Activated gamma-delta T cell treated with anti-CD3 and anti-CD28 coated beads, Interleukin-2, amount 50 U/mL, for 16 hours (primary cell): Measurements from ENCODE around the gene GSTP1.
"Not testable (repeated sequence)": the region's sequence is repeated elsewhere in the genome, so short reads cannot be mapped to it uniquely, and the experiment has no call there.

Experiments used
- DNase-seq: peaks from one replicate; pipeline ENCODE4 v3.0.0-alpha.2; 2020; ENCODE audit warnings: low read depth

The GSTP1 gene

DNA sequence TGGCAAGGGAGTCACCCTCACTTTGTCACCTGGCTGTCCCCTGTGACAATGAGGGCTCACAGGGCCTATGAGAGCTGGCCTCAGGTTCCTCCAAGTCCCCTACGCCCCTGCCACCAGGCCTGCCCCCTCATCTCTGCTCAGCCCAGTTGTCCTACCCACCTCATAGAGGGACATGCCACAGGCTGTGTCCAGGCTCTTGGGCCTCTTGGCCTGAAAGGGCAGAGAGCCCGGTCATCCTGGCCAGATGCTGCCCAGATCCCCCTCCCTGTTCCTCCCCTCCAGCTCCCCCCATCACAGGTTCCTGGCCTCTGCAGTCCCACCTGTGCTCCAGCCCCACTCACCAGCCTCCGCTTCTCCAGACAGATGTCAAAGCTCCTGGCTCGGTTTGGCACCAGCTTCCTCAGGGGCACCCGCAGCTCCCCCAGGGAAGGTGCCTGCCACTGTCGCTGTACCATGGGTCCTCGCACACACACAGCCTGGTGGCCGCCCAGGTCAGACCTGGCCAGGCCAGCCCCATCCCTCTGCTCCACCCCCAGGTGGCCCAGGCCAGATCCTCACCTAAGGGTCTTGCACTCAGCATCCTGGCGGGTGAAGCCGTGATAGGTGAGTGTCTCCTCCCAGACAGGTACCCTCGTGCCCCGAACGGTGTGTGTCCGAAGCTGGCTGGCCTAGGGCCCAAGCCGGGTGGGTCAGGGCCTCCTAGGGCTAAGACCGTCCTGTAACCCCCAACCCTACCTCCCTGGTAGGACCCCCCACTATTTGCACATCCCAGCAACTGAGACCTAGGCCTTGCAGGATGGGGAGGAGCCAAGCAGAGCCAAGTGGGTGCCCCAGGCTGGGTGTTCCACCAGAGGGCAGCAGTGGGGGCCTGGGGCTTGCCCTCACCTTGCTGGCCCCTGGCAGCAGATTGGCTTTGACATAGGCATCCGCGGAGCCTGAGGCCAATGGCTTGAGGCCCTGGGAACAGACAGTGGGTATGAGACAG, 31.4 kb downstream of the GSTP1 start:
- DNase-seq = no peak

DNA sequence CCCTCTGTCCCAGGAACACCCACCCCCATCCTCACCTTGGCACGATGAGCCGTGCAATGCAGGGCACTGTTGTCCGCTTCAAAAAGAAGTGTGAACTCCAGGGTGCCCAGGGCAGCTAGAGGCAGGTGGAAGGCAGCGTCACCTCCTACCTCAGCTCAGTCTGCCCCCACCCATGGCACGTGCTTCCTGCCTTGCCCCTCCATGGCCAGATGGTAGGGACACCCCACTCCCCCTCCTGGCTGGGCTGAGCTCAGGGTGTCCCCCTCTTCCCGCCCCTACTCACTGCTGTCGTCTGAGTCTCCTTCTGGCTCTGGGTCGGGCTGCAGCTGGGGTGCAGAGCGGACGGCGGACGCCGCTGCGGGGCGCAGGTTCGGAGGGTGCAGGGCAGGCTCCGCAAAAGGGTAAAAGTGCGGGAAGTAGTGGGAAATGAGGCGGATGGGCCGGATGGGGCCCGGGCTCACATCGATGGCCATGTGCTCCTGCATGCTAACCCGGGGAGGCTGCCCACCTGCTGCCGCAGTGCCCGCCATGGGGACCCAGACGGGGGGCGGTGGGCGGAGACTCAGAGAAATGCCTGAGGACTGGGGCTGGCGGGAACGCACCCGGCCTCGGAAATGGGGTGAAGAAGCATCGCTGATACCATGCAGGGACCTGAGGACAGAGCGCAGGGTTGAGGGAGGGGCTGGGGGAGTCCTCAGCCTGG, 32.3 kb downstream of the GSTP1 start:
- DNase-seq = no peak

DNA sequence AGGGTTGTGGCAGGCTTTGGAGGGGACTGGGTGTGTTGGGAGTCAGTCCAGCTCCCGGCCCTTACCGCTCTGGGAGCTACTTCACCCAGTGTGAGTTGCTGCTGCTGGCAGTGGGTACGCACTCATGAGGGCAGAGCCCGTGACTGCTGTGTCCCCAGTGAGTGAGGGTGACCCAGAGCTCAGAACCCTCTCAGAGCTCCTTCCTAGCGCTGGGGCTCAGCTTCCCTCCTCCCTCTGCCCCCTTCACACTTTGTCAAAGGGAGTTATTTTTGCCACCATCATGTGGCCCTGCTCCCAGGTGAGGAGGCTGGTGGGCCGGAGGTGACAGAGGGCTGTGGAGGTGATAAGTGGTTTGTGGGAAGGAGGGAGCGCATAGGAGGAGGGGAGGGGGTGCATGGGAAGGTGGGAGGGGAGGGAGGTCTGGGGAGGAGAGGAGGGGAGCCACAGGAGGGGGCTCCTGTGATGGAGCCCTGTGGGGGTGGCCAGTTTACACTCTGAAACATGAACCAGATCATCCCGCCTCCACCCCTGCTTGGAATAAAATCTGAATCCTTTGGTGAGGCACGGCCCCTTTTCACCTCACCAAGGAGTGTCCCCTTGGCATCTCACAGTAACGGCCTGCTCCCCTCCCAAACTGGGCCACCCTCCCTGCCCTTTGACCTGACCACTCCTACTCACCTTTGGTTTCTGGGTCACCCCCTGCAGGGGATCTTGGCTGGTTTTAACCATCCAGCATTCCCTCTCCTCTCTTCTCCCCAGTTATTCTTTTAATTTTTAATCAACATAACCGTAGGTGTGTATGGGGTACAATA, 33.0 kb downstream of the GSTP1 start:
- DNase-seq = no peak

DNA sequence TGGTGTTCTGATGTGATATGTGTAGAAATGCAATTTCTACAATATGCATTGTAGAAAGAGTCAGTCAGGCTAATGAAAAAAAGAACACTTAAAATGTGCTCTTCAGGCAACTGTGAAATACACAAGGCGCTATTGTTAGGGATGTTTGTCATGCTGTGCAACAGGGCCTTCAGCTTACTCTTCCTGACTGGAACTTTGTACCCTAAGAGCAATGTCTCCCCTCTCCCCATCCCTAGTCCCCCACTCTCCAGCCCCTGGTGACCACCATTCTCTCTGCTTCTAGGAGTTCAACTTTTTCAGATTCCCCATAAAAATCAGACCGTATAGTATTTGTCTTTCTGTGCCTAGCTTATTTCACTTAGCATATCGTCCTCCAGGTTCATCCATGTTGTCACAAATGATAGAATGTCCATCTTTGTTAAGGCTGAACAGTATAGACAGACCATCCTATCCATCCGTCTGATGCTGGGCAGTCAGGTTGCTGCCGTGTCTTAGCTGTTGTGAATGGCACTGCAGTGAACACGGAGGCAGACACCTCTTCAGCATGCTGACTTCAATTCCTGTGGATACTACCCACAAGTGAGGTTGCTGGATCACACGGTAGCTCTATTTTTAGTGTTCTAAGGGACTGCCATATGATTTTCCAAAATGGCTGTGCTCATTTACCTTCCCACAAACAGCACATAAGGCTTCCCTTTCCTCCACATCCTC, 33.8 kb downstream of the GSTP1 start:
- no peak for DNase-seq

DNA sequence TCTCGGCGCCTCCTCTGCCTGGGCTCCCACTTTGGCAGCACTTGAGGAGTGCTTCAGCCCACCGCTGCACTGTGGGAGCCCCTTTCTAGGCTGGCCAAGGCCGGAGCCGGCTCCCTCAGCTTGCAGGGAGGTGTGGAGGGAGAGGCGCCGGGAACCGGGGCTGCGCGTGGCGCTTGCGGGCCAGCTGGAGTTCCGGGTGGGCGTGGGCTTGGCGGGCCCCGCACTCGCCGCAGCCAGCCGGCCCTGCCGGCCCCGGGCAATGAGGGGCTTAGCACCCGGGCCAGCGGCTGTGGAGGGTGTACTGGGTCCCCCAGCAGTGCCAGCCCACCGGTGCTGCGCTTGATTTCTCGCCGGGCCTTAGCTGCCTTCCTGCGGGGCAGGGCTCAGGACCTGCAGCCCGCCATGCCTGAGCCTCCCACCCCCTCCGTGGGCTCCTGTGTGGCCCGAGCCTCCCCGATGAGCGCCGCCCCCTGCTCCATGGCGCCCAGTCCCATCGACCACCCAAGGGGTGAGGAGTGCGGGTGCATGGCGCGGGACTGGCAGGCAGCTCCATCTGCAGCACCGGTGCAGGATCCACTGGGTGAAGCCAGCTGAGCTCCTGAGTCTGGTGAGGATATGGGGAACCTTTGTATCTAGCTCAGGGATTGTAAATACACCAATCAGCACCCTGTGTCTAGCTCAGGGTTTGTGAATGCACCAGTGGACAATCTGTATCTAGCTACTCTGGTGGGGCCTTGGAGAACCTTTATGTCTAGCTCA, 35.5 kb downstream of the GSTP1 start:
- DNase-seq = not testable (repeated sequence)

DNA sequence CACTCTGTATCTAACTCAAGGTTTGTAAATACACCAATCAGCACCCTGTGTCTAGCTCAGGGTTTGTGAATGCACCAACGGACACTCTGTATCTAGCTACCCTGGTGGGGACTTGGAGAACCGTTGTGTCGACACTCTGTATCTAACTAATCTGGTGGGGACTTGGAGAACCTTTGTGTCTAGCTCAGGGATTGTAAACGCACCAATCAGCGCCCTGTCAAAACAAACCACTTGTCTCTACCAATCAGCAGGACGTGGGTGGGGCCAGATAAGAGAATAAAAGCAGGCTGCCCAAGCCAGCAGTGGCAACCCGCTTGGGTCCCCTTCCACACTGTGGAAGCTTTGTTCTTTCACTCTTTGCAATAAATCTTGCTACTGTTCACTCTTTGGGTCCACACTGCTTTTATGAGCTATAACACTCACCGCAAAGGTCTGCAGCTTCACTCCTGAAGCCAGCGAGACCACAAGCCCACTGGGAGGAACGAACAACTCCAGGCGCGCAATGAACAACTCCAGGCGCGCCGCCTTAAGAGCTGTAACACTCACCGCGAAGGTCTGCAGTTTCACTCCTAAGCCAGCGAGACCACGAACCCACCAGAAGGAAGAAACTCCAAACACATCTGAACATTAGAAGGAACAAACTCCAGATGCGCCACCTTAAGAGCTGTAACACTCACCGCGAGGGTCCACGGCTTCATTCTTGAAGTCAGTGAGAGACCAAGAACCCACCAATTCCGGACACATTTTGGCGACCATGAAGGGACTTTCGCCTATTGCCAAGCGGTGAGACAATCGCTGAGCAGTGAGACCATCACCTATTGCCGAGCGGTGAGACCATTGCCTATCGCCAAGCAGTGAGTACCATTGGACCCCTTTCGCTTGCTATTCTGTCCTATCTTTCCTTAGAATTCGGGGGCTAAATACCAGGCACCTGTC, 36.3 kb downstream of the GSTP1 start:
- DNase-seq = not testable (repeated sequence)

DNA sequence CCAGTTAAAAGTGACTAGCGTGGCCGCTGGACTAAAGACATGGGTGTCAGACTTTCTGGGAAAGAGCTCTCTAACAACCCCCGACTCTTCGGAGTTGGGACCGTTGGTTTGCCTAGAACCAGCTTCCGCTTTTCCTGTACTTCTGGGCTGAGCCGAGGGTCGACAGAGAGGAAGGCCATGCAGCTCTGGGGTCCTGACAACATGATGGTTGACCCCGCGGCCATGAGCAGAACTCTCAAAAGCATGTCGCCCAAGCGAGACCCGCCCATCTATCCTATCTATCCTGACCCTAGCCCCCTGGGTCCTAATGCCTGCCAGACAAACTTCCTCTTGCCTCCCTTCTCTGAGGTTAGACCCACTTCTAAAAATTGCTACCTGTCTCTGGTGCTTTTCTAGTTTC, 37.0 kb downstream of the GSTP1 start:
- DNase-seq = not testable (repeated sequence)

DNA sequence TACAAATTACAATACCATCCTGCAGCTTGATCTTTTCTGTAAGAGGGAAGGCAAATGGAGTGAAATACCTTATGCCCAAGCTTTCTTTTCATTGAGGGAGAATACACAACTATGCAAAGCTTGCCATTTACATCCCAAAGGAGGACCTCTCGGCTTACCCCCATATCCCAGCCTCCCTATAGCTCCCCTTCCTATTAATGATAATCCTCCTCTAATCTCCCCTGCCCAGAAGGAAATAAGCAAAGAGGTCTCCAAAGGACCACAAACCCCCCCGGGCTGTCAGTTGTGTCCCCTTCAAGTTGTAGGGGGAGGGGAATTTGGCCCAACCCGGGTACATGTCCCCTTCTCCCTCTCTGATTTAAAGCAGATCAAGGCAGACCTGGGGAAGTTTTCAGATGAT, 38.3 kb downstream of the GSTP1 start:
- DNase-seq = not testable (repeated sequence)

DNA sequence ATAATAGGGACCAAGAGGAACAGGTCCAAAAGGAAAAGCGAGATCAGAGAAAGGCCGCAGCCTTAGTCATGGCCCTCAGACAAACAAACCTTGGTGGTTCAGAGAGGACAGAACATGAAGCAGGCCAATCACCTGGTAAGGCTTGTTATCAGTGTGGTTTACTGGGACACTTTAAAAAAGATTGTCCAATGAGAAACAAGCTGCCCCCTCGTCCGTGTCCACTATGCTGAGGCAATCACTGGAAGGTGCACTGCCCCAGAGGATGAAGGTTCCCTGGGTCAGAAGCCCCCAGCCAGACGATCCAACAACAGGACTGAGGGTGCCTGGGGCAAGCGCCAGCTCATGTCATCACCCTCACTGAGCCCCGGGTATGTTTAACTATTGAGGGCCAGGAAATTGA, 39.3 kb downstream of the GSTP1 start:
- not testable (repeated sequence) for DNase-seq

DNA sequence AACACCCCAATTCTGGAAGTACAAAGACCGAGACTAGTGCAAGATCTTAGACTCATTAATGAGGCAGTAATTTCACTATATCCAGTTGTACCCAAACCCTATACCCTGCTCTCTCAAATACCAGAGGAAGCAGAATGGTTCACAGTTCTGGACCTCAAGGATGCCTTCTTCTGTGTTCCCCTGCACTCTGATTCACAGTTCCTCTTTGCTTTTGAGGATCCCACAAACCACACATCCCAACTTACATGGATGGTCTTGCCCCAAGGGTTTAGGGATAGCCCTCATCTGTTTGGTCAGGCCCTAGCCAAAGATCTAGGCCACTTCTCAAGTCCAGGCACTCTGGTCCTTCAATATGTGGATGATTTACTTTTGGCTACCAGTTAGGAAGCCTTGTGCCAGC, 40.2 kb downstream of the GSTP1 start:
- not testable (repeated sequence) for DNase-seq

DNA sequence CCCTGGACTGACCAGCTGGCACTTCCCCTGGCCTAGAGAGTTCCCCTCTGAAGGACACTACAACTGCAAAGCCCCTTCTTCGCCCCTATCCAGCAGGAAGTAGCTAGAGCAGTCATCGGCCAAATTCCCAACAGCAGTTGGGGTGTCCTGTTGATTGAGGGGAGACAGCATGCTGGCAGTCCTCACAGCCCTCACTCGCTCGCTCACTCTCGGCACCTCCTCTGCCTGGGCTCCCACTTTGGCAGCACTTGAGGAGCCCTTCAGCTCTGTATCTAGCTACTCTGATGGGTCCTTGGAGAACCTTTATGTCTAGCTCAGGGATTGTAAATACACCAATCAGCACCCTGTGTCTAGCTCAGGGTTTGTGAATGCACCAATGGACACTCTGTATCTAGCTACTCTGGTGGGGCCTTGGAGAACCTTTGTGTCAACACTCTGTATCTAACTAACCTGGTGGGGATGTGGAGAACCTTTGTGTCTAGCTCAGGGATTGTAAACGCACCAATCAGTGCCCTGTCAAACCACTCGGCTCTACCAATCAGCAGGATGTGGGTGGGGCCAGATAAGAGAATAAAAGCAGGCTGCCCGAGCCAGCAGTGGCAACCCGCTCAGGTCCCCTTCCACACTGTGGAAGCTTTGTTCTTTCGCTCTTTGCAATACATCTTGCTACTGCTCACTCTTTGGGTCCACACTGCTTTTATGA, 42.7 kb downstream of the GSTP1 start:
- DNase-seq = not testable (repeated sequence)

DNA sequence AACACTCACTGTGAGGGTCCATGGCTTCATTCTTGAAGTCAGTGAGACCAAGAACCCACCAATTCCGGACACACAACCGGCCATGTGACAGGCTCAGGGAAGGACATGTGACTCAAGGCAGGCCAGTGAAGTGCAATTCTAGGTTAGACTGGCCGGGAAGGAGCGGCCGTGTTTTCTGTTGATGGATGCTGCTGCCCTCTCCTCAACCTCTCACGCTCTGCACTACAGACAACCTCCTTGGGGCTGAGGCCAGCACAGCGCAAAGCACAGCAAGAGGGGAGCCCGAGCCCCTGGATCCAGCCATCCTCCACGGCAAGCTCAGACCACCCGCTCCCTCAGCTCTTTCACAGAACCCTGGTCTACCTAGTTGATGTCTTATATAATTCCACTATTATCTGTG, 43.4 kb downstream of the GSTP1 start:
- DNase-seq = no peak

DNA sequence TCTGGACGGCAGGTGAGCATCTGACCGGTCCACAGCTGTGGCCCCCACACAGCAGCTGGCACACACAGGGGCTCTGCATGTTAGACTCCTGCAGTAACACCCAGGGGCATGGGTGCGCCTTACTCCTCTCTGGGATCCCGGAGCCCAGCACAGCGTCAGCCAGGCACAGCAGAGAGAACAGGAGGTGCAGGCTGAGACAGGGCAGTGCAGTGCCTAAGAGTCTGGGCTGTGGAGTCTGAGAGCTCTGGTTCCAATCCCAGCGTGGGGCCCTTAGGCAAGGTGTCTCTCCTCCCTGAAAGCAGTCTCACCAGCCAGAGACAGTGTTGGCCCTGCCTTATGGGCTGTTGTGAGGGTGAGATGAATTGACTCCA, 43.8 kb downstream of the GSTP1 start:
- DNase-seq = no peak

DNA sequence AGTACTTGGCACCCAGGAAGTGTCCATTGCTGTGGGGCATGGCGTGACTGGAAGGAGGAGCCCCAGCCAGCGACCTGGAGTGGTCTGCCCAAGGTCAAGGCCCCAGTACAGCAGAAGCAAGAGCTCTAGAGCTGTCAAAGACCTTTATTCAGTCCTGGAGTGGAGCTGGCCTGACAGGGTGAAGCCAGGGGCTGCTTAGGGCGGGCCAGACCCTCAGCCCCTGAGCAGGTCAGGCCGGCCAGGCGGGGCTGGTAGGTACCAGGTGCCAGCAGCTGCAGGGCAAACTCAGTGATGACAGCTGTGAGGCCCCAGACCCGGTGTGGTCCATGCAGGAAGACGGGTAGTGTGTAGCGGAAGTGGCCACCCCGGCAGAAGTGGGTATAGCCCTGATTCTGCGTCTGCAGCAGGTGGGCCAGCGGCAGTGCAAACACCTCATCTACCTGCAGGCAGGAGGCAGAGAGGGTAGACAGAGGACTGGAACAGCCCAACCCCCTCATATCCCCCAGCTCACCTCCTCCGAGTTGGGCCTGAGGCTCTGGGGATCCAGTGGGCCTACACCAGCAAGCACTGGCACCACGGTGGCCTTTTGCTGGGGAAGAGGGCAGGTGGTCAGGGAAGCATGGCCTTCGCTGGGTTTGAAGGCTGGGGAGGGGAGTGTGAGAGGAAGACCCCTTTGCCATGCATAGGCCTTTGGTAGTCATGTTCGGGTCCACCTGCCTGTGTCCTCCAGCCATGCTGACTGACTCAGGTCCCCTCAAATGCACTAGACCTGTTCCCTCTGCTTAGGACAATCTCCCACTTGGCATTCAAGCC, 44.4 kb downstream of the GSTP1 start:
- no peak for DNase-seq

DNA sequence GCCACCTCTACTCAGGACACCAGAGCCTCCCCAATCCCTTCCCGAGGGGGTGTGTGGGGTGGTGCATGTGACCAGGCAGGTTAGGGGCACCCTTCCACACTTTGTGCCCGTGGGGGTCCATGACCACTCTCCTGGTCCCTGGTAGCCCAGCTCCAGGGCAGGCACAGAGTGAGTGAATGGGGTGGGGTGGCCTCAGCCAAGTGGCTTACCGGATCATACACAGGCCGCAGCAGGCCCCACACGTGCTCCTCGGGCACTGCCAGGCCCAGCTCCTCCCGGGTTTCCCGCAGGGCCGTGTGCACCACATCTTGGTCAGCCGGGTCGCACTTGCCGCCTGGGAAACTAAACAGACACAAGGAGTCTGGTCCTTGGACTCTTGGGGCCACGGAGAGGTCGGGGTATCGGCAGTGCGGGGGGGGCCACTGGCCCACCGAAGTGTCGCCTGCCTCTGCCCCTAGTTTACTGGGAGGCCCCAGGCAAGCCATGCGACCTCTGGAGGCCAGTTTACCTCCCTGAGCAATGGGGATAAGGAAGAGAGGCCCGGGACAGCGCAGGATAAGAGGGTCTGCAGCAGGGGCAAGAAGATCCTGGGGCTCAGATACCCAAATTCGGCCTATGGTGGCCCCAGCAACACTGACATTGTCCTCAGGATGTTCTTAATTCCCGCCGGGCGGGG, 45.2 kb downstream of the GSTP1 start:
- DNase-seq = no peak

DNA sequence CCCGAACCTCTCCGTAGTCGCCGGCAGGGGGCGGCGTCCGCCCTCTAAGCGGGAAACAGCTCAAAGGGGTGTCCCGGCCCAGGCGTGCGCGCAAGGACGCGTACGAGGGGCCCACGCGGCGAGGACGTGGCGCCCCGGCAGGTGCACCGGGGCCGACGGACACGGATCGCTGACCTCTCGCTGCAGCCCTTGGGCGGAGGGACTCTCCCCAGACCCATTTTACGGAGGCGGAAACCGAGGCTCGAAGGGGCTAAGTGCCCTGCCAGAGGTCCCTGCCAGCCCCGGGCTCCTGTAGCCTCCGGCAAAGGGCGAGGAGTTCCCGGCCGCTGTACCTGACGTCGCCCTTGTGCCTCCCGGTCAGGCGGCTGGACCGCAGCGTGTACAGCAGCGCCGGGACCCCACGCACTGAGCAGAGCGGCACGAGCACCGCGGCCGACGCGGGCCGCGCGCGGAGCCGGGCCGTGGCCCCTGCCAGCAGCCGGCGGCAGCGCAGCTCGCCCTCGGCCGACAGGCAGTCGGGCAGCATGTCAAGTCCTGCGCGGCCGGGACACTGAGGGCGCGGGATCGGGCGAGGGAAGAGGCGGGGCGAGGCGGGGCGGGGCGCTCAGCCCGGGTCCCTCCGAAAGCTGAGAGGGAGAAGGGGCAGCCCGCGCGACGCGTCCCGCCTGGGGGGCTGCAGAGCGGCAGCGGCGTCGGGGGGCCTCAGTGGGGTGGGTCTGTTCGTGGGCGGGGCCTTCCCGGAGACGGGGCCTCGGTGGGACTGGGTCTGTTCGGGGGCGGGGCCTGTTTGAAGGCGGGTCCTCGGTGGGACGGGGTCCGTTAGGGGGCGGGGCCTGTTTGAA, 46.0 kb downstream of the GSTP1 start, which contains the start of gene NUDT8:
Gene NUDT8, minus strand, starts transcription at position 552 of the 842 bp plus-strand sequence. Its CDS starts 26 bp downstream, at position 526.
- DNase-seq = peak; percentile 84
